GM23248 (cell line): ENCODE measurements around the gene FRAT1. TPM values are rescaled to one million over a fixed set of nuclear protein-coding genes. Genes with fewer than 3 reads are reported as not detected.
"Not testable (repeated sequence)": the region's sequence is repeated elsewhere in the genome, so short reads cannot be mapped to it uniquely, and the experiment has no call there.

Experiments used
- DNase-seq: peaks from one replicate; pipeline ENCODE4 v3.0.0-alpha.2; 2015
- H2AFZ ChIP-seq: fragments of 200-600 bp; sonication (generic); 2 replicates; pipeline ENCODE4 v1.6.1; 2016; ENCODE audit warnings: antibody characterized with exemption
- H3F3A ChIP-seq: fragments of 200-600 bp; sonication (generic); 2 replicates; pipeline ENCODE4 v1.6.1; 2016; ENCODE audit warnings: mild to moderate bottlenecking, antibody characterized with exemption, mixed run types; ENCODE audit not compliant: insufficient read depth
- H3K27ac ChIP-seq: fragments of 200-600 bp; sonication (generic); 2 replicates; pipeline ENCODE4 v1.5.1; 2016; ENCODE audit warnings: mild to moderate bottlenecking
- H3K27me3 ChIP-seq: fragments of 200-600 bp; sonication (generic); replicated peaks from 2 replicates; pipeline ENCODE4 v1.6.1; 2016; ENCODE audit warnings: mild to moderate bottlenecking; ENCODE audit not compliant: insufficient read depth
- H3K36me3 ChIP-seq: fragments of 200-600 bp; sonication (generic); 2 replicates; pipeline ENCODE4 v1.6.1; 2016; ENCODE audit warnings: low read depth, mild to moderate bottlenecking
- H3K4me1 ChIP-seq: fragments of 200-600 bp; sonication (generic); 2 replicates; pipeline ENCODE4 v1.6.1; 2016; ENCODE audit warnings: mild to moderate bottlenecking; ENCODE audit not compliant: insufficient read depth
- H3K4me2 ChIP-seq: fragments of 200-600 bp; sonication (generic); one replicate; pipeline ENCODE4 v1.6.1; 2016; ENCODE audit warnings: mild to moderate bottlenecking; ENCODE audit not compliant: unreplicated experiment
- H3K4me3 ChIP-seq: fragments of 200-600 bp; sonication (generic); 2 replicates; pipeline ENCODE4 v1.5.1; 2016; ENCODE audit warnings: mild to moderate bottlenecking
- H3K79me2 ChIP-seq: fragments of 200-600 bp; sonication (generic); 2 replicates; pipeline ENCODE4 v1.6.1; 2016; ENCODE audit warnings: mild to moderate bottlenecking; ENCODE audit not compliant: insufficient read depth
- H3K9ac ChIP-seq: fragments of 200-600 bp; sonication (generic); 2 replicates; pipeline ENCODE4 v1.6.1; 2016; ENCODE audit warnings: mild to moderate bottlenecking
- H3K9me2 ChIP-seq: fragments of 200-600 bp; sonication (generic); 2 replicates; pipeline ENCODE4 v1.6.1; 2016; ENCODE audit warnings: mixed run types, mild to moderate bottlenecking, moderate library complexity; ENCODE audit not compliant: insufficient read depth
- H3K9me3 ChIP-seq: fragments of 200-600 bp; sonication (generic); one replicate; pipeline ENCODE4 v1.6.1; 2017; ENCODE audit warnings: low read depth
- H4K20me1 ChIP-seq: fragments of 200-600 bp; sonication (generic); 2 replicates; pipeline ENCODE4 v1.6.0; 2016; ENCODE audit not compliant: insufficient read depth
- EZH2 ChIP-seq: fragments of 200-600 bp; sonication (generic); IDR thresholded peaks from 2 replicates; pipeline ENCODE4 v1.6.1; 2018; ENCODE audit warnings: antibody characterized with exemption, mild to moderate bottlenecking; ENCODE audit not compliant: insufficient read depth, poor library complexity, severe bottlenecking
- EZH2phosphoT487 ChIP-seq: fragments of 200-600 bp; sonication (generic); IDR thresholded peaks from 2 replicates; pipeline ENCODE4 v1.6.1; 2018; ENCODE audit warnings: antibody characterized with exemption, moderate library complexity, mild to moderate bottlenecking, low read depth; ENCODE audit not compliant: insufficient read depth
- WGBS, 2 experiments: methylation state at CpG; one replicate each; pipeline ENCODE4 v1.1.6; 2015 to 2017; ENCODE audit warnings: low lambda C conversion rate in 2 of 2, low coverage in 1 of 2; ENCODE audit errors: missing lambda C conversion rate in 2 of 2; 5-methylcytosine and 5-hydroxymethylcytosine counted together
- in situ Hi-C: fragments of 300-500 bp; cut with MboI; formaldehyde crosslinking; loops from 2 replicates; pipeline ENCODE4 v1.15.0; 2020
- polyA plus RNA-seq: library from polyadenylated mRNA; unstranded; fragments of >200 nt; fragmentation: Nextera tagmentation; extraction: Ambion mirVana; gene quantifications from 2 replicates; pipeline ENCODE4 v1.2.1, GENCODE V29; 2016
- total RNA-seq: library from RNA; depleted of rRNA; stranded (reverse); fragments of >200 nt; shearing (Covaris generic); gene quantifications from 2 replicates; pipeline ENCODE4 v1.2.3, GENCODE V29; 2014

The FRAT1 gene
- total and polyA plus RNA-seq, 2 experiments from 2014 or later, result 0.44 to 1.8 TPM

- no peak for TF ChIP-seq EZH2phosphoT487
- TF ChIP-seq EZH2, result no peak
- Histone ChIP-seq H3K36me3 (no peaks in the 10 kb centered on the region), H4K20me1 (no peaks in the 10 kb centered on the region), H3K9me2 (no peaks in the 10 kb centered on the region), H3K9me3 (no peaks in the 10 kb centered on the region), H3K79me2 (peaks cover 15% of the 10 kb centered on the region), H3K9ac (no peak overlapping the region), H2AFZ (no peak overlapping the region), H3F3A (peaks cover 16% of the 10 kb centered on the region), H3K27ac (no peak overlapping the region), H3K27me3 (no peaks in the 10 kb centered on the region), H3K4me1 (peaks cover 19% of the 10 kb centered on the region), H3K4me3 (no peak overlapping the region), H3K4me2 (no peak overlapping the region)
- no peak for DNase-seq
- 48 to 57% methylated on average over 1 of the region's 1 CpG for WGBS, 2 experiments
- in situ Hi-C loops, result no loop called here
Observed at GRCh38 chr10:97277551-97277950, 41.5 kb upstream of the FRAT1 start.

- Histone ChIP-seq H3K36me3 (no peaks in the 10 kb centered on the region), H3K4me1 (peaks cover 19% of the 10 kb centered on the region), H3K9me2 (no peaks in the 10 kb centered on the region), H3K9ac (peak overlapping the region; percentile 12; the same call in 1 of the 2 replicates), H3K79me2 (peaks cover 13% of the 10 kb centered on the region), H3K27ac (peak overlapping the region; percentile 51), H3F3A (peaks cover 16% of the 10 kb centered on the region), H2AFZ (no peak overlapping the region), H3K27me3 (no peaks in the 10 kb centered on the region), H3K4me3 (no peak overlapping the region), H4K20me1 (no peaks in the 10 kb centered on the region), H3K9me3 (no peaks in the 10 kb centered on the region), H3K4me2 (peak overlapping the region; percentile 33)
- in situ Hi-C loops, result no loop called here
- no peak for TF ChIP-seq EZH2
- DNase-seq, result peak; percentile 82
Observed at GRCh38 chr10:97278491-97278989, 40.5 kb upstream of the FRAT1 start.

GRCh38 chr10:97279121-97279815 lies 39.8 kb upstream of the FRAT1 start:
- no peaks in the 10 kb centered on the region for H3K9me2 ChIP-seq
- peaks cover 5% of the 10 kb centered on the region; the same call in 1 of the 2 replicates for H3K79me2 ChIP-seq
- no peak overlapping the region for H3K4me3 ChIP-seq
- TF ChIP-seq EZH2, result no peak
- H3K9ac ChIP-seq, result 0 out of 2 replicates have a peak overlapping the region, but pooled peaks have one; percentile 0
- H3F3A ChIP-seq, result peaks cover 16% of the 10 kb centered on the region
- no peak overlapping the region for H2AFZ ChIP-seq
- H3K27me3 ChIP-seq, result no peaks in the 10 kb centered on the region
- no peaks in the 10 kb centered on the region for H3K36me3 ChIP-seq
- in situ Hi-C loops, result no loop called here
- no peaks in the 10 kb centered on the region for H4K20me1 ChIP-seq
- H3K4me1 ChIP-seq, result peaks cover 19% of the 10 kb centered on the region
- WGBS, 2 experiments, result 61 to 62% methylated on average over 9 of the region's 9 CpGs
- peak; percentile 28 for DNase-seq
- H3K27ac ChIP-seq, result peak overlapping the region; percentile 51
- no peaks in the 10 kb centered on the region for H3K9me3 ChIP-seq
- H3K4me2 ChIP-seq, result peak overlapping the region; percentile 33

GRCh38 chr10:97280783-97281182 lies 38.3 kb upstream of the FRAT1 start:
- no peaks in the 10 kb centered on the region for H3K27me3 ChIP-seq
- no peak for DNase-seq
- peaks cover 19% of the 10 kb centered on the region for H3K4me1 ChIP-seq
- H3K9me3 ChIP-seq, result no peaks in the 10 kb centered on the region
- H3K36me3 ChIP-seq, result no peaks in the 10 kb centered on the region
- in situ Hi-C loops, result no loop called here
- H3K79me2 ChIP-seq, result peaks cover 5% of the 10 kb centered on the region; the same call in 1 of the 2 replicates
- no peaks in the 10 kb centered on the region for H4K20me1 ChIP-seq
- H2AFZ ChIP-seq, result no peak overlapping the region
- H3K4me2 ChIP-seq, result no peak overlapping the region
- no peak overlapping the region for H3K4me3 ChIP-seq
- 95 to 96% methylated on average over 3 of the region's 3 CpGs for WGBS, 2 experiments
- peaks cover 16% of the 10 kb centered on the region for H3F3A ChIP-seq
- TF ChIP-seq EZH2phosphoT487 (no peak), EZH2 (no peak)
- H3K9ac ChIP-seq, result no peak overlapping the region
- H3K27ac ChIP-seq, result no peak overlapping the region
- no peaks in the 10 kb centered on the region for H3K9me2 ChIP-seq

DNA sequence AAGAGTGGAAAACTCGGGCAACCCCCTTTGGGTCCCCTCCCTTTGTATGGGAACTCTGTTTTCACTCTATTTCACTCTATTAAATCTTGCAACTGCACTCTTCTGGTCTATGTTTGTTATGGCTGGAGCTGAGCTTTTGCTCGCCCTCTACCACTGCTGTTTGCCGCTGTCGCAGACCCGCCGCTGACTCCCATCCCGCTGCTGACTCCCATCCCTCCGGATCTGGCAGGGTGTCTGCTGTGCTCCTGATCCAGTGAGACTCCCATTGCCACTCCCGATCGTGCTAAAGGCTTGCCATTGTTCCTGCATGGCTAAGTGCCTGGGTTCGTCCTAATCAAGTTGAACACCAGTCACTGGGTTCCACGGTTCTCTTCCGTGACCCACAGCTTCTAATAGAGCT lies 29.0 kb upstream of the FRAT1 start:
- WGBS, 2 experiments, result 91 to 92% methylated on average over 13 of the region's 13 CpGs
- not testable (repeated sequence) for H3K4me1 ChIP-seq

GRCh38 chr10:97290576-97291356 lies 28.3 kb upstream of the FRAT1 start:
- H3K27me3 ChIP-seq, DNase-seq, H3K9me2 ChIP-seq, H3K36me3 ChIP-seq, H3K9me3 ChIP-seq, in situ Hi-C loops, H4K20me1 ChIP-seq, H3K4me1 ChIP-seq: not testable (repeated sequence)
- H3K79me2 ChIP-seq, result peaks cover 37% of the 10 kb centered on the region
- H3K27ac ChIP-seq, result peak overlapping the region; percentile 96
- H3K9ac ChIP-seq, result 0 out of 2 replicates have a peak overlapping the region, but pooled peaks have one; percentile 91
- peak overlapping the region; percentile 85 for H3K4me3 ChIP-seq
- H2AFZ ChIP-seq, result peak overlapping the region; percentile 91; the same call in 1 of the 2 replicates
- peaks cover 16% of the 10 kb centered on the region for H3F3A ChIP-seq
- 92 to 94% methylated on average over 17 of the region's 17 CpGs for WGBS, 2 experiments
- peak overlapping the region; percentile 90 for H3K4me2 ChIP-seq

More for the DNA sequence above, 29.0 kb upstream of the FRAT1 start:
- H3K4me3 ChIP-seq, H4K20me1 ChIP-seq, H3K9me2 ChIP-seq, H3K27ac ChIP-seq, H3K9me3 ChIP-seq, H2AFZ ChIP-seq, H3K9ac ChIP-seq, DNase-seq, H3K36me3 ChIP-seq, H3K4me2 ChIP-seq, in situ Hi-C loops, H3K27me3 ChIP-seq: not testable (repeated sequence)
- peaks cover 37% of the 10 kb centered on the region for H3K79me2 ChIP-seq
- peaks cover 16% of the 10 kb centered on the region for H3F3A ChIP-seq
